Gastrocnemius medialis (tissue), 4 donors: ENCODE measurements around the gene TRAP1. TPM values are rescaled to one million over a fixed set of nuclear protein-coding genes. Genes with fewer than 3 reads are reported as not detected.

Experiments
- ATAC-seq, 2 donors: fragments of 150-250 bp; one replicate each; pipeline ENCODE4 v1.9.1; 2016
- DNase-seq, 2 donors: peaks; one replicate each; pipeline ENCODE4 v3.0.0-alpha.2; 2019
- H3K27ac ChIP-seq, 4 donors: fragments of 200-600 bp; sonication (generic); 1 replicate in 1 of 4; 2 replicates in 3 of 4; pipeline ENCODE4 v1.5.1; 2016 to 2018; ENCODE audit warnings: mild to moderate bottlenecking in 2 of 4, moderate library complexity in 1 of 4
- H3K27me3 ChIP-seq, 3 donors: fragments of 200-600 bp; sonication (generic) in 2 of 3; 1 replicate in 1 of 3; 2 replicates in 2 of 3; pipeline versions ENCODE4 v1.5.1 to v1.6.0; 2016 to 2019; ENCODE audit warnings: mild to moderate bottlenecking in 1 of 3, moderate library complexity in 1 of 3
- H3K36me3 ChIP-seq, 2 donors: fragments of 200-600 bp; sonication (generic) in 1 of 2; one replicate each; pipeline ENCODE4 v1.5.1; 2017 to 2018
- H3K4me1 ChIP-seq, 2 donors: fragments of 200-600 bp; sonication (generic) in 1 of 2; one replicate each; pipeline ENCODE4 v1.5.1; 2016 to 2017; ENCODE audit warnings: mild to moderate bottlenecking in 2 of 2
- H3K4me3 ChIP-seq, 4 donors: fragments of 200-600 bp; sonication (generic) in 3 of 4; 1 replicate in 1 of 4; 2 replicates in 3 of 4; pipeline ENCODE4 v1.5.1; 2016 to 2019; ENCODE audit warnings: mild to moderate bottlenecking in 2 of 4
- H3K9me3 ChIP-seq, 3 donors: fragments of 200-600 bp; sonication (generic) in 2 of 3; 1 replicate in 1 of 3; 2 replicates in 2 of 3; pipeline ENCODE4 v1.5.1; 2016 to 2019
- CTCF ChIP-seq, 5 experiments: fragments of 450-650 bp in 3 of 5; fragments of 200-600 bp in 2 of 5; sonication (generic) in 2 of 5; IDR thresholded peaks in 4 of 5; conservative IDR thresholded peaks in 1 of 5; 1 replicate in 4 of 5; 2 replicates in 1 of 5; pipeline ENCODE4 v1.5.1; 2016 to 2019; ENCODE audit warnings: antibody characterized with exemption in 5 of 5, mild to moderate bottlenecking in 3 of 5, moderate library complexity in 3 of 5
- POLR2A ChIP-seq, 2 donors: fragments of 450-650 bp; IDR thresholded peaks; one replicate each; pipeline ENCODE4 v1.6.1; 2017; ENCODE audit warnings: antibody characterized with exemption in 2 of 2, mild to moderate bottlenecking in 2 of 2, moderate library complexity in 2 of 2
- in situ Hi-C, 4 donors: fragments of 200-750 bp; cut with MboI; loops; one replicate each; pipeline versions ENCODE4 v1.15.0 to v1.8.0; 2017; ENCODE audit warnings: low sequenced_read_pairs in 4 of 4
- intact Hi-C: fragments of 100-400 bp; cut with DNase I; formaldehyde crosslinking; loops from one replicate; pipeline ENCODE4 v1.15.1; 2023; ENCODE audit warnings: low total_unique reads
- total RNA-seq, 4 donors: library from RNA; depleted of rRNA; stranded (reverse); fragments of >200 nt; gene quantifications; one replicate each; pipeline versions ENCODE4 v1.1.0 to v1.2.3, GENCODE V29; 2016

TRAP1 gene
- total RNA-seq, 4 donors from 2014 or later = 103 to 140 (median 122) TPM

- in situ Hi-C loops = no loop called here
- Histone ChIP-seq H3K36me3 (peaks cover 0 to 60% of the 10 kb centered on the region in 2 donors), H3K27me3 (no peaks in the 10 kb centered on the region), H3K4me3 (no peak overlapping the region), H3K4me1 (no peaks in the 10 kb centered on the region), H3K9me3 (no peaks in the 10 kb centered on the region), H3K27ac (no peak overlapping the region)
- no peak for ATAC-seq
- intact Hi-C loops = no loop called here
- TF ChIP-seq POLR2A (IDR thresholded peaks at IDR 0.05) (no peak), CTCF (IDR thresholded peaks at IDR 0.05 in 4 of 5, conservative IDR thresholded peaks at IDR 0.05 in 1 of 5) (no peak)
- DNase-seq = no peak
Observed at GRCh38 chr16:3728424-3729160, 11.3 kb upstream of the TRAP1 start.

GRCh38 chr16:3727806-3728381 lies 10.6 kb upstream of the TRAP1 start:
- H3K27me3 ChIP-seq = no peaks in the 10 kb centered on the region
- intact Hi-C loops = no loop called here
- no peaks in the 10 kb centered on the region for H3K4me1 ChIP-seq
- H3K9me3 ChIP-seq = no peaks in the 10 kb centered on the region
- H3K36me3 ChIP-seq = peaks cover 0 to 57% of the 10 kb centered on the region in 2 donors
- ATAC-seq (no peak), DNase-seq (no peak)
- no peak overlapping the region for H3K4me3 ChIP-seq
- no peak overlapping the region for H3K27ac ChIP-seq
- in situ Hi-C loops = no loop called here
- TF ChIP-seq CTCF (IDR thresholded peaks at IDR 0.05 in 4 of 5, conservative IDR thresholded peaks at IDR 0.05 in 1 of 5) = no peak
- TF ChIP-seq POLR2A (IDR thresholded peaks at IDR 0.05) = no peak

GRCh38 chr16:3726021-3726687 lies 8.8 kb upstream of the TRAP1 start:
- H3K36me3 ChIP-seq = peaks cover 0 to 41% of the 10 kb centered on the region in 2 donors
- no peak overlapping the region for H3K4me3 ChIP-seq
- in situ Hi-C loops (no loop called here), intact Hi-C loops (no loop called here)
- H3K27ac ChIP-seq = no peak overlapping the region
- no peaks in the 10 kb centered on the region for H3K27me3 ChIP-seq
- no peak for DNase-seq
- TF ChIP-seq POLR2A (IDR thresholded peaks at IDR 0.05) (no peak), CTCF (IDR thresholded peaks at IDR 0.05 in 4 of 5, conservative IDR thresholded peaks at IDR 0.05 in 1 of 5) (no peak)
- H3K4me1 ChIP-seq = no peaks in the 10 kb centered on the region
- ATAC-seq = no peak
- no peaks in the 10 kb centered on the region for H3K9me3 ChIP-seq

GRCh38 chr16:3725276-3725675 lies 8.0 kb upstream of the TRAP1 start:
- DNase-seq (no peak), ATAC-seq (no peak)
- H3K4me1 ChIP-seq = no peaks in the 10 kb centered on the region
- no peaks in the 10 kb centered on the region for H3K9me3 ChIP-seq
- no peak overlapping the region for H3K4me3 ChIP-seq
- in situ Hi-C loops = no loop called here
- H3K27me3 ChIP-seq = no peaks in the 10 kb centered on the region
- TF ChIP-seq CTCF (IDR thresholded peaks at IDR 0.05 in 4 of 5, conservative IDR thresholded peaks at IDR 0.05 in 1 of 5) = no peak
- no peak for TF ChIP-seq POLR2A (IDR thresholded peaks at IDR 0.05)
- no peak overlapping the region for H3K27ac ChIP-seq
- H3K36me3 ChIP-seq = peaks cover 0 to 32% of the 10 kb centered on the region in 2 donors
- intact Hi-C loops = no loop called here
